ENCODE data around the gene RSPRY1. TPM values are rescaled to one million over a fixed set of nuclear protein-coding genes. Genes with fewer than 3 reads are reported as not detected.

Gene RSPRY1
- total RNA-seq, 1 experiment from 2014 or later = 24.9 TPM

DNA sequence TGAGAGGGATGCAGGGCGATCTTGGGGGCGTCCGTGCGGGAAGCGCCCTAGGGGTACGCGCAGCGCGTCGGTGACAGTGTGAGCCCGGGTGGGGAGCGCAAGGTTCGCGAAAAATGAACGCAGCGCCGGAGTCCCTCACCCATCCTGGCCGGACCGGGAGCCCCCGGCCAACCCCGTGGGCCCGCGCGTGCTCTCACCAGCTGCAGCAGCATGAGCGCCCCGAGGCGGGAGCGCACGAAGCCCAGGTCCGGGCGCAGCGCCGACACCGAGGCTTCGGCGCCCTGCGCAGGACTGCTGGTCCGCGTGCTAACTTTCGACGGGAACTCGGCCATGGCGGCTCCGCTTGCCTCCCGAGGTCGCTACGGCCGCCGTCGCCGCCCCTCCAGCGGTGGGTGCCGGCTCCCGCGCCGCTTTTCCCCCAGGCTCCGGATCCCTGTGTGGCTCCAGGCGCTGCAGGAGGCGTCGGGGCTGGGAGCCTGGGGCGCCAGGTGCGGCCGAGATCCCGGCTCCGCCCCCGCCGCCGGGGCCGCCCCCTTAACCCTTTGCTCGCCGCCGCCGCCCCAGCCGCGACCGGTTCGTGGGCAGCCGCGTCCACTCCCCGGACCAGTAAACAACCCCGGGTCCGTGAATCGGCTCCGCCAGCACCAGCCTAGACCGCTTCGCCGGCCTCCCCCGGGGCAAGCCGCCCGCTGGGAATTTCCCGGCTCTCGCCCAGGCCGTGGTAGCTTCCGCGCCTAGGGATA is 98.3 kb downstream of the RSPRY1 start, which contains the start of gene PLLP (continued):
- TF ChIP-seq POLR2AphosphoS5 (IDR thresholded peaks at IDR 0.05; ENCODE audit: low read depth, low read length) = peak; percentile 71
- TF ChIP-seq YY1 (IDR thresholded peaks at IDR 0.05; ENCODE audit: extremely low read depth, insufficient replicate concordance, low read depth, low read length) = no peak

- CTCF ChIA-PET = no interaction called here
- intact Hi-C loops (cut with micrococcal nuclease) = no loop called here
Measured at GRCh38 chr16:57284952-57285363, 98.8 kb downstream of the RSPRY1 start.

More at GRCh38 chr16:57284952-57285363, 98.8 kb downstream of the RSPRY1 start:
- H3K4me3 ChIP-seq (replicated peaks in 1 of 2; ENCODE audit: low read depth in 1 of 2, low read length in 2 of 2) = peak overlapping the region; percentile 70 to 76
- H2AFZ ChIP-seq (ENCODE audit: low read depth, low read length, poor library complexity, severe bottlenecking) = peak overlapping the region; percentile 42
- ChIA-PET POLR2A (no interaction called here), RAD21 (ENCODE audit: low non-redundant PET in 1 of 2, low total read pairs in 2 of 2, uncharacterized antibody in 2 of 2, unreplicated experiment in 2 of 2) (no interaction called here)
- H4K20me1 ChIP-seq (ENCODE audit: insufficient read depth) = no peaks in the 10 kb centered on the region
- DNase-seq (ENCODE audit: low read depth, low spot score) (no peak), ATAC-seq (peak; percentile 78)
- TSS peak; percentile 56 for BruUV-seq (replicated peaks)
- H3K9ac ChIP-seq (ENCODE audit: low read length) = peak overlapping the region; percentile 63
- no peaks in the 10 kb centered on the region for H3K79me2 ChIP-seq (ENCODE audit: insufficient read depth, low read length)
- H3K9me2 ChIP-seq (ENCODE audit: insufficient read depth) = no peaks in the 10 kb centered on the region
- peak overlapping the region; percentile 71 for H3K27ac ChIP-seq (ENCODE audit: low read depth, low read length)
- no peaks in the 10 kb centered on the region for H3K27me3 ChIP-seq (ENCODE audit: insufficient read depth, low read length)
- H3K9me3 ChIP-seq (ENCODE audit: control insufficient read depth in 1 of 2, insufficient read depth in 1 of 2, low read depth in 1 of 2, low read length in 2 of 2) = no peaks in the 10 kb centered on the region
- no peaks in the 10 kb centered on the region for H3K36me3 ChIP-seq (ENCODE audit: control insufficient read depth in 1 of 2, insufficient read depth in 2 of 2, low read length in 2 of 2)
- peak overlapping the region; percentile 97 for H3K4me2 ChIP-seq (ENCODE audit: low read length)
- peaks cover 24 to 26% of the 10 kb centered on the region in 2 experiments; a peak in 3 of 4 replicates for H3K4me1 ChIP-seq (ENCODE audit: control insufficient read depth in 1 of 2, insufficient read depth in 2 of 2, low read length in 2 of 2)
- no peak for TF ChIP-seq JUND (IDR thresholded peaks at IDR 0.05)
- TF ChIP-seq MAX (IDR thresholded peaks at IDR 0.05) = no peak
- TF ChIP-seq CBX3 (IDR thresholded peaks at IDR 0.05; ENCODE audit: low read depth) = peak; percentile 19; the same call in 1 of the 2 replicates
- no peak for TF ChIP-seq EZH2 (IDR thresholded peaks at IDR 0.05)
- no peak for TF ChIP-seq POLR2A (IDR thresholded peaks at IDR 0.05; ENCODE audit: borderline replicate concordance, extremely low read depth, insufficient read depth, insufficient read length)
- peak; percentile 3; the same call in 1 of the 2 replicates for TF ChIP-seq SP1 (IDR thresholded peaks at IDR 0.05; ENCODE audit: low read depth)
- TF ChIP-seq ZFX (IDR thresholded peaks at IDR 0.05) = peak; percentile 25; the same call in 1 of the 2 replicates
- TF ChIP-seq ATF3 (IDR thresholded peaks at IDR 0.05) = no peak
- no peak for TF ChIP-seq ZBTB33 (IDR thresholded peaks at IDR 0.05; ENCODE audit: extremely low read depth, insufficient replicate concordance, low read length)
- TF ChIP-seq EZH2phosphoT487 (IDR thresholded peaks at IDR 0.05; ENCODE audit: borderline replicate concordance) = no peak
- no peak for TF ChIP-seq POLR2AphosphoS5 (IDR thresholded peaks at IDR 0.05; ENCODE audit: low read depth, low read length)
- no peak for TF ChIP-seq SRF (IDR thresholded peaks at IDR 0.05; ENCODE audit: low read depth)
- TF ChIP-seq SIN3A (IDR thresholded peaks at IDR 0.05; ENCODE audit: low read depth) = no peak
- TF ChIP-seq, protein P1, sequence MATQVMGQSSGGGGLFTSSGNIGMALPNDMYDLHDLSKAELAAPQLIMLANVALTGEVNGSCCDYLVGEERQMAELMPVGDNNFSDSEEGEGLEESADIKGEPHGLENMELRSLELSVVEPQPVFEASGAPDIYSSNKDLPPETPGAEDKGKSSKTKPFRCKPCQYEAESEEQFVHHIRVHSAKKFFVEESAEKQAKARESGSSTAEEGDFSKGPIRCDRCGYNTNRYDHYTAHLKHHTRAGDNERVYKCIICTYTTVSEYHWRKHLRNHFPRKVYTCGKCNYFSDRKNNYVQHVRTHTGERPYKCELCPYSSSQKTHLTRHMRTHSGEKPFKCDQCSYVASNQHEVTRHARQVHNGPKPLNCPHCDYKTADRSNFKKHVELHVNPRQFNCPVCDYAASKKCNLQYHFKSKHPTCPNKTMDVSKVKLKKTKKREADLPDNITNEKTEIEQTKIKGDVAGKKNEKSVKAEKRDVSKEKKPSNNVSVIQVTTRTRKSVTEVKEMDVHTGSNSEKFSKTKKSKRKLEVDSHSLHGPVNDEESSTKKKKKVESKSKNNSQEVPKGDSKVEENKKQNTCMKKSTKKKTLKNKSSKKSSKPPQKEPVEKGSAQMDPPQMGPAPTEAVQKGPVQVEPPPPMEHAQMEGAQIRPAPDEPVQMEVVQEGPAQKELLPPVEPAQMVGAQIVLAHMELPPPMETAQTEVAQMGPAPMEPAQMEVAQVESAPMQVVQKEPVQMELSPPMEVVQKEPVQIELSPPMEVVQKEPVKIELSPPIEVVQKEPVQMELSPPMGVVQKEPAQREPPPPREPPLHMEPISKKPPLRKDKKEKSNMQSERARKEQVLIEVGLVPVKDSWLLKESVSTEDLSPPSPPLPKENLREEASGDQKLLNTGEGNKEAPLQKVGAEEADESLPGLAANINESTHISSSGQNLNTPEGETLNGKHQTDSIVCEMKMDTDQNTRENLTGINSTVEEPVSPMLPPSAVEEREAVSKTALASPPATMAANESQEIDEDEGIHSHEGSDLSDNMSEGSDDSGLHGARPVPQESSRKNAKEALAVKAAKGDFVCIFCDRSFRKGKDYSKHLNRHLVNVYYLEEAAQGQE (IDR thresholded peaks at IDR 0.05; ENCODE audit: low read depth) = no peak
- TF ChIP-seq CEBPB (IDR thresholded peaks at IDR 0.05; ENCODE audit: low read depth) = no peak
- no peak for TF ChIP-seq YY1 (IDR thresholded peaks at IDR 0.05; ENCODE audit: extremely low read depth, insufficient replicate concordance, low read depth, low read length)

All from HCT116 (cell line).